ENCODE data around the gene PNMA8C. TPM values are rescaled to one million over a fixed set of nuclear protein-coding genes. Genes with fewer than 3 reads are reported as not detected.
"Not testable (repeated sequence)": the region's sequence is repeated elsewhere in the genome, so short reads cannot be mapped to it uniquely, and the experiment has no call there.

Gene PNMA8C
- total and polyA plus RNA-seq, 5 experiments from 2014 or later = not detected

GRCh38 chr19:46420056-46420455, 8.7 kb downstream of the PNMA8C start:
- Mint-ChIP-seq H3K36me3 (no peaks in the 10 kb centered on the region), H3K27me3 (peaks cover 15 to 50% (median 41%) of the 10 kb centered on the region in 5 donors), H3K4me1 (peaks cover 3 to 9% (median 7%) of the 10 kb centered on the region in 4 donors), H3K4me3 (no peak overlapping the region), H3K9me3 (peaks cover 0 to 2% (median 0%) of the 10 kb centered on the region in 9 donors), H3K27ac (peak overlapping the region in 1 of 10 donors; percentile 74)
- ATAC-seq (no peak), DNase-seq (no peak)
- POLR2A ChIA-PET = interaction anchor here (0.6 kb wide), 1 partner anchor 371 kb away, joined by 5 read pairs; no protein-coding TSS in a partner anchor

DNA sequence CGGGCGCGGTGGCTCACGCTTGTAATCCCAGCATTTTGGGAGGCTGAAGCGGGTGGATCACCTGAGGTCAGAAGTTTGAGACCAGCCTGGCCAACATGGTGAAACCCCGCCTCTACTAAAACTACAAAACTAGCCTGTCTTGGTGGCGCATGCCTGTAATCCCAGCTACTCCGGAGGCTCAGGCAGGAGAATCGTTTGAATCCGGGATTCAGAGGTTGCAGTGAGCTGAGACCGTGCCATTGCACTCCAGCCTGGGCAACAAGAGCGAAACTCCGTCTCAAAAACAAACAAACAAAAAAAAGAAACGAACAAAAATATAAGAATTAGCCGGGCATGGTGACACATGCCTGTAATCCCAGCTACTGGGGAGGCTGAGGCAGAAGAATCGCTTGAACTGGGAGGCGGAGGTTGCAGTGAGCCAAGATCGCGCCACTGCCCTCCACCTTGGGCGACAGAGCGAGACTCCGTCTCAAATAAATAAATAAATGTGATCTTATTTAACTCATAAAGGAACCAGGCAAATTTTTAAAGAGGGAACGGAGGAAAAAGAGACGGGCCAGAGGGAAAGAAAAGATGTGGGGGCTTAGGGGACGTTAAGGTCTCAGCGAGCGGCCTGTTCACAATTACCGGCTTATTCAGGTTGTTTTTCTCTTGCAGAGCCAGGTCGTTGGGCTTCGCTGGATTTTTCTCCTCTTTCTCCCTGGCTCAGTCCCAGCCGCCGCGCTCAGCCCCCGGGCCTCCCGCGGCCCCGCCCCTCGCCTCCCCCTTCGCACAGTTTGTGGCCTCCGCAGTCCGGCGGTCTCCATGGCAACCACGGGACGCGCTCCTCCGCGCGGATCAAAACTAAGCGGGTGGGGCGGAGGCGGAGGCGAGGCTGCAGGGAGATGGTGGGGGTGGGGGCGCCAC, 12.7 kb downstream of the PNMA8C start:
- Mint-ChIP-seq H3K27me3 (peaks cover 19 to 62% (median 48%) of the 10 kb centered on the region in 5 donors), H3K4me1 (peaks cover 3 to 23% (median 11%) of the 10 kb centered on the region in 4 donors), H3K4me3 (peak overlapping the region in 4 of 10 donors; percentile 39 to 47 (median 44)), H3K27ac (peak overlapping the region in 1 of 10 donors; percentile 29)
- POLR2A ChIA-PET, H3K36me3 Mint-ChIP-seq, H3K9me3 Mint-ChIP-seq: not testable (repeated sequence)
- peak in 3 of 10 donors; percentile 14 to 45 (median 33) for DNase-seq
- peak; percentile 28 to 70 for ATAC-seq

- H3K27ac Mint-ChIP-seq, H3K9me3 Mint-ChIP-seq, H3K4me3 Mint-ChIP-seq, ATAC-seq, DNase-seq, H3K36me3 Mint-ChIP-seq: not testable (repeated sequence)
- Mint-ChIP-seq H3K4me1 (peaks cover 3 to 23% (median 11%) of the 10 kb centered on the region in 4 donors), H3K27me3 (peaks cover 25 to 73% (median 54%) of the 10 kb centered on the region in 5 donors)
- POLR2A ChIA-PET = interaction anchor here (0.7 kb wide), 1 partner anchor 31 kb away, joined by 3 read pairs; no protein-coding TSS in a partner anchor
Observed at GRCh38 chr19:46414899-46415298, 13.8 kb downstream of the PNMA8C start.

- H3K4me3 Mint-ChIP-seq = peak within 1 kb of the TSS in 3 of 10 donors; percentile 4 to 41 (median 14)
- H3K27me3 Mint-ChIP-seq = peaks cover 29 to 82% (median 51%) of the 10 kb centered on the region in 5 donors
- DNase-seq (no peak), ATAC-seq (peak in 1 of 2 donors; percentile 39)
- peaks cover 7 to 27% (median 13%) of the 10 kb centered on the region in 4 donors for H3K4me1 Mint-ChIP-seq
- POLR2A ChIA-PET = no interaction called here
- H3K27ac Mint-ChIP-seq = peak within 1 kb of the TSS in 1 of 10 donors; percentile 28
- H3K9me3 Mint-ChIP-seq = peaks cover 0 to 2% (median 0%) of the 10 kb centered on the region in 9 donors
- peaks cover 0 to 3% (median 0%) of the 10 kb centered on the region in 3 donors for H3K36me3 Mint-ChIP-seq
Observed at GRCh38 chr19:46413262-46414031, 15.3 kb downstream of the PNMA8C start, which contains the start of gene CCDC8. TSS of gene CCDC8 (minus strand) at chr19:46413564. CDS start at chr19:46412810, 754 bp downstream.

DNA sequence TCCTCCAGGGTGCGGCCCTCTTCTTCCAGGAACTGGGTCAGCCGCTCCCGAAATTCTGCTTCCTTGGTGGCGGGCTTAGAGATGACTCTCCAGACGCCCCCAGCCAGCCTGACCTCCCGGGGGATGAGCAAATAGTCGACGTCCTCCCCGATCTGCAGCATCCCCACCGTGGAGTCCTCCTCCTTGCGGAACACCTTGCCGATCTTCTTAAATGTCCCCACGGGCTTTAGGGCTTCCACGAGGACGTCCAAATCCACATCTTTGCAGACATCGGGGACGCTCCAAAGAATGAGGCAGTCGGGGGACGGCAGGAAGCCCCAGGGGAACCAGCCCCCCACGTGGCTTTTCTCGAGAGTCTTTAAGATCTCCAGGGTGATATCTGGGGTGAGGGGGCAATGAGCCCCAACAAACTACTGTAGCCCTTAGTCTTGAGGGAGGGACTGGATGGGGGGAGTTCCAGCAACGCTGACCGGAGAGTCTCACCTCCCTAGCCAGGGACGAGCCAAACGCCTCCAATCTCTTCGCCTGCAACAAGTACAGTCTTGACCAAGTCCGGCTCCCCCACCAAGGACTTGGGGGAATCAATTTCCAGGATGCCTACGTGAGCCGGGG, 16.0 kb downstream of the PNMA8C start:
- peaks cover 35 to 89% (median 55%) of the 10 kb centered on the region in 5 donors for H3K27me3 Mint-ChIP-seq
- H3K9me3 Mint-ChIP-seq = peaks cover 0 to 2% (median 0%) of the 10 kb centered on the region in 9 donors
- peak overlapping the region in 1 of 10 donors; percentile 28 for H3K27ac Mint-ChIP-seq
- peaks cover 0 to 3% (median 0%) of the 10 kb centered on the region in 3 donors for H3K36me3 Mint-ChIP-seq
- DNase-seq (no peak), ATAC-seq (no peak)
- H3K4me1 Mint-ChIP-seq = peaks cover 8 to 30% (median 16%) of the 10 kb centered on the region in 4 donors
- POLR2A ChIA-PET = no interaction called here
- H3K4me3 Mint-ChIP-seq = peak overlapping the region in 3 of 10 donors; percentile 4 to 41 (median 14)

DNA sequence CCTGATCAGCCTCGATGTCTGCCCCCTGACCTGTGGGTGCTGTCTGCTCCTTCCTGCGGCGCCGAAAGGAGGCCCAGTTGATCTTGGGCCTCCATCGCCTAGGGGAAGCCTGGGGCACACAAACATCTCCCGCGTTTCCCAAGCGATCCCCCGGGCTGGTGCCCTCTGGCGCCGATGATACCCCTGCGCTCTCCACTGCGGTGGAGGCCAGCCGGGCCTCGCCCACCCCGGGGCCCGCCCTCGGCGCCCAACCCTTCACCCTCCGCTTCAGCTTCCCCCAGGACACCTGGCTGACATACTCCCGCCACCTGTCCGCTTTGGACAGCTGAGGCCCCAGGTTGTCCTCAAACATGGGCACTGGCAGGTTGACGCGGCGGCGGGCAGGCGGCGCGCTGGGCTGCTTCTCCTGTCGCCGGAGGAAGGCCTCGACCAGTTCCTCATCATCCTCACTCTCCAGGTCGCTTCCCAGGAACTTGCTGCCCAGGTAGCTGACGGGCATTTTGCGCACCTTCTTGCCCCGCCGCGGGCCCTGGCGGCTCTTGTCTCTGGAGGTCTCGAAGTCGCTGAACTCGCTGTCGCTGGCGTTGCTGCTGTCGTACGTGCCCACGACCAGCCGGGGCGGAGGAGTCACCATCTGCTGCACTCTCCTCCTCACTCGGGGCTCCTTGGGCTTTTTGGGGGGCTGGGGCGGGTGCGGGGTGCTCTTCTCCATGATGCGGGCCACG, 16.6 kb downstream of the PNMA8C start:
- Mint-ChIP-seq H3K4me3 (peak overlapping the region in 1 of 10 donors; percentile 41), H3K4me1 (peaks cover 8 to 30% (median 16%) of the 10 kb centered on the region in 4 donors), H3K27me3 (peaks cover 37 to 94% (median 57%) of the 10 kb centered on the region in 5 donors), H3K9me3 (peaks cover 0 to 2% (median 0%) of the 10 kb centered on the region in 9 donors), H3K36me3 (peaks cover 0 to 3% (median 0%) of the 10 kb centered on the region in 3 donors), H3K27ac (no peak overlapping the region)
- ATAC-seq (no peak), DNase-seq (no peak)
- POLR2A ChIA-PET = no interaction called here

GRCh38 chr19:46411088-46411924, 17.4 kb downstream of the PNMA8C start:
- Mint-ChIP-seq H3K9me3 (peaks cover 0 to 2% (median 0%) of the 10 kb centered on the region in 9 donors), H3K27me3 (peaks cover 36 to 94% (median 59%) of the 10 kb centered on the region in 5 donors), H3K27ac (no peak overlapping the region), H3K4me3 (no peak overlapping the region), H3K36me3 (peaks cover 0 to 3% (median 0%) of the 10 kb centered on the region in 3 donors), H3K4me1 (peaks cover 8 to 30% (median 13%) of the 10 kb centered on the region in 4 donors)
- POLR2A ChIA-PET = no interaction called here
- DNase-seq (no peak), ATAC-seq (no peak)

DNA sequence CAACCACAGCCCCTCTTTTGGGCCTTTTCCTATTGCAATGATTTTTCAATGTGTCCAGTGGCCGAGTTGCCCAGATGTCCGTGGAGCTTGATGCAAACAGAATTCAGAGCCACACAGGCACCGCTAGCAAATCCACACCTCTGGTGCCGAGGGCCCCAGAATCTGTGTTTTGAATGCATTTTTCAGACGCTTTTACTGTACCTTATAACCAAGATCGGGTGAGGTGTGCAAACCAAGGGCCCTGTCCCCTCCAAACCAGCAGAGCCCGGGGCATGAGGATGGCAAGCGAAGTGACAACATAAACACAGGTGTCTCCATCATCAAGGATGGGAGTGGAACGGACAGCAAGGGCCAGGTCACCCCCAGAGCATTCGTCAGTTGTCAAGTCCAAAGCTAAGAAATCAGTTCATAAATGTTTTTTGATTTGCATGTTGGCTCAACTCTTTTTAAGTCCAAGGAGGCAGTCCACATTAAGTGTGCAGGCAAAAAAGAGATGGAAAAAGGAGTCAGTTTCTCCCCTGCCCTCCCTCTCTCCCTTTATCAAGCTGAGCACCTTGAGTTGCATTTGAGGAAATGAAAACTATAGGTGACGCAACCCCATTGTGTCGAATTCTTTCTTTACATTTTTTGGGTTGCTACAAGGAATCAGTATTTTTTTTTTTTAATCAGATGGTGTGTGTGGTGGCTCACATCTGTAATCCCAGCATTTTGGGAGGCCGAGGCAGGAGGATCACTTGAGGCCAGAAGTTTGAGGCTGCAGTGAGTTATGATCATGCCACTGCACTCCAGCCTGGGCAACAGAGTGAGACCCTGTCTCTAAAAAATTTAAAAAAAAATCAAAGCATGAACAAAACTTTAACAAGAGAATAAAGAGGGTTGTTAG, 18.3 kb downstream of the PNMA8C start:
- Mint-ChIP-seq H3K9me3 (peaks cover 0 to 2% (median 0%) of the 10 kb centered on the region in 9 donors), H3K27ac (no peak overlapping the region), H3K4me1 (peaks cover 7 to 22% (median 8%) of the 10 kb centered on the region in 4 donors), H3K4me3 (no peak overlapping the region), H3K36me3 (peaks cover 0 to 3% (median 0%) of the 10 kb centered on the region in 3 donors), H3K27me3 (peaks cover 37 to 92% (median 59%) of the 10 kb centered on the region in 5 donors)
- POLR2A ChIA-PET = no interaction called here
- ATAC-seq (no peak), DNase-seq (no peak)

GRCh38 chr19:46409191-46409590, 19.5 kb downstream of the PNMA8C start:
- peaks cover 0 to 3% (median 0%) of the 10 kb centered on the region in 3 donors for H3K36me3 Mint-ChIP-seq
- H3K27ac Mint-ChIP-seq = no peak overlapping the region
- DNase-seq (no peak), ATAC-seq (no peak)
- peaks cover 33 to 91% (median 58%) of the 10 kb centered on the region in 5 donors for H3K27me3 Mint-ChIP-seq
- H3K4me1 Mint-ChIP-seq = peaks cover 11 to 30% (median 15%) of the 10 kb centered on the region in 4 donors
- POLR2A ChIA-PET = interaction anchor here (0.6 to 0.7 kb wide), 2 partner anchors 23 to 78 kb away, joined by 3 to 4 read pairs; no protein-coding TSS in a partner anchor
- peaks cover 0 to 2% (median 0%) of the 10 kb centered on the region in 9 donors for H3K9me3 Mint-ChIP-seq
- no peak overlapping the region for H3K4me3 Mint-ChIP-seq

DNA sequence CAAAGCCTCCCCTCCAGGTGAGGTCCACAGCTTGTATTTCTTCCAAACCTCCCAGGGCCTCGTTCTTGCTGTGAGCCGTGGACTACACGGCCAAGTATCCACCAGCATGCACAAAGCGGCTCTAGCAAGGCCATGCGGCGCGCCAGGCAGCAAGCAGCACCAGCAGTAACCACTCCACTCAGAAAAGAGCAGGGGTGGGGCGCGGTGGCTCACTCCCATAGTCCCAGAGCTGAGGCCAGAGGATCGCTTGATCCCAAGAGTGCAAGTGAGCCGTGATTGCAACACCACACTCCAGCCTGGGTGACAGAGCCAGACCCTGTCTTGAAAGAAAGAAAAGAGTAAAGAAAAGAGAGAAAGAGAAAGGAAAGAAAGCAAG, 20.1 kb downstream of the PNMA8C start:
- peaks cover 0 to 3% (median 0%) of the 10 kb centered on the region in 3 donors for H3K36me3 Mint-ChIP-seq
- H3K4me3 Mint-ChIP-seq = peak overlapping the region in 2 of 10 donors; percentile 13 to 30
- ATAC-seq = no peak
- H3K27me3 Mint-ChIP-seq = peaks cover 34 to 91% (median 61%) of the 10 kb centered on the region in 5 donors
- DNase-seq = no peak
- H3K4me1 Mint-ChIP-seq = peaks cover 15 to 35% (median 21%) of the 10 kb centered on the region in 4 donors
- POLR2A ChIA-PET = interaction anchor here (0.6 kb wide), 1 partner anchor 23 kb away, joined by 4 read pairs; no protein-coding TSS in a partner anchor
- peaks cover 0 to 2% (median 0%) of the 10 kb centered on the region in 9 donors for H3K9me3 Mint-ChIP-seq
- H3K27ac Mint-ChIP-seq = no peak overlapping the region

Measured in naive thymus-derived CD8-positive, alpha-beta T cell (primary cell).